Tracheal epithelial cell (primary cell): ENCODE data around the gene TMPRSS4. TPM values are rescaled to one million over a fixed set of nuclear protein-coding genes. Genes with fewer than 3 reads are reported as not detected.

Experiments
- total RNA-seq: library from RNA; depleted of rRNA; stranded (reverse); fragments of >200 nt; gene quantifications from 2 replicates; pipeline ENCODE4 v1.2.1, GENCODE V29; 2014

The TMPRSS4 gene
- 48.7 and 86.1 TPM in 2 replicates for total RNA-seq

GRCh38 chr11:118076754-118077281, at the start of gene TMPRSS4:
TMPRSS4 (plus strand) TSS chr11:118077078; CDS start chr11:118077303, 225 bp downstream.

GRCh38 chr11:118086913-118087768, 10.3 kb downstream of the TMPRSS4 start, which contains the start of gene SMIM35:
SMIM35 (minus strand) TSS chr11:118086963; CDS start chr11:118086757, 206 bp downstream.

GRCh38 chr11:118152552-118153471, 75.9 kb downstream of the TMPRSS4 start, which contains the start of gene SCN4B:
SCN4B (minus strand) TSS chr11:118152823; CDS start chr11:118152673, 150 bp downstream.

Other genes starting within 250 kb of the TMPRSS4 start
- gene FXYD6, start 200.4 kb upstream of the TMPRSS4 start, total RNA-seq: 0.72 TPM in 1 of 2 replicates, not detected in the other
- gene TMPRSS13, start 147.7 kb upstream of the TMPRSS4 start, total RNA-seq: 1.7 and 4.6 TPM in 2 replicates
- gene IL10RA, start 90.7 kb upstream of the TMPRSS4 start, total RNA-seq: under 0.01 TPM in 1 of 2 replicates, not detected in the other
- gene SMIM35, start 9.9 kb downstream of the TMPRSS4 start, total RNA-seq: under 0.01 TPM in 1 of 2 replicates, not detected in the other
- 0.43 and 3.4 TPM in 2 replicates for gene SCN4B, start 75.7 kb downstream of the TMPRSS4 start, total RNA-seq
- 0.21 and 0.24 TPM in 2 replicates for gene SCN2B, start 99.6 kb downstream of the TMPRSS4 start, total RNA-seq
- not detected in 2 replicates for gene JAML, start 147.9 kb downstream of the TMPRSS4 start, total RNA-seq
- 28.2 and 34.3 TPM in 2 replicates for gene MPZL3, start 175.3 kb downstream of the TMPRSS4 start, total RNA-seq
- 72.3 and 106 TPM in 2 replicates for gene MPZL2, start 187.2 kb downstream of the TMPRSS4 start, total RNA-seq
- gene CD3E, start 227.7 kb downstream of the TMPRSS4 start, total RNA-seq: not detected in 2 replicates